HEK293 (cell line): ENCODE data around the gene PHF12.

Experiments used
- CTCF ChIA-PET: fragments of 350-600 bp; formaldehyde crosslinking; extraction: SDS; loops from one replicate; lab custom pipeline; 2021; ENCODE audit warnings: antibody characterized with exemption; lab: Yijun Ruan, JAX
- POLR2A ChIA-PET: fragments of 300-600 bp; formaldehyde crosslinking; extraction: SDS; loops from one replicate; lab custom pipeline; 2020; ENCODE audit warnings: antibody characterized with exemption, inconsistent platforms; lab: Yijun Ruan, JAX
- H3K27ac ChIP-seq: fragments of 200-500 bp; sonication (Bioruptor generic); 2 replicates; pipeline ENCODE4 v1.5.1; 2014; ENCODE audit warnings: low read depth, low read length, control low read depth, inconsistent platforms; ENCODE audit errors: extremely low read depth
- H3K36me3 ChIP-seq, 2 experiments: fragments of 200-500 bp in 1 of 2; sonication (Bioruptor generic) in 1 of 2; 1 replicate in 1 of 2; 2 replicates in 1 of 2; pipeline ENCODE4 v1.5.1; 2014 to 2017; ENCODE audit warnings: inconsistent platforms in 2 of 2, low read length in 2 of 2; ENCODE audit not compliant: control insufficient read depth in 2 of 2, insufficient read depth in 1 of 2
- H3K4me1 ChIP-seq: fragments of 200-500 bp; sonication (Bioruptor generic); 2 replicates; pipeline ENCODE4 v1.5.1; 2014; ENCODE audit warnings: mild to moderate bottlenecking, low read length, inconsistent platforms; ENCODE audit not compliant: control insufficient read depth, insufficient read depth
- H3K4me3 ChIP-seq: 2 replicates; pipeline ENCODE4 v1.5.1; 2011; ENCODE audit warnings: low read depth, mild to moderate bottlenecking, control low read depth, low read length, moderate library complexity
- H3K9me3 ChIP-seq: fragments of 200-500 bp; sonication (Bioruptor generic); 2 replicates; pipeline ENCODE4 v1.5.1; 2014; ENCODE audit warnings: low read depth, low read length, inconsistent platforms; ENCODE audit not compliant: control insufficient read depth, insufficient read depth
- GLIS2 ChIP-seq: fragments of 450-650 bp; formaldehyde crosslinking; IDR thresholded peaks from 2 replicates; pipeline ENCODE4 v1.5.1; 2016; ENCODE audit warnings: missing biosample characterization, missing genetic modification characterization
- HIC1 ChIP-seq: fragments of 450-650 bp; formaldehyde crosslinking; IDR thresholded peaks from 2 replicates; pipeline ENCODE4 v1.5.1; 2016; ENCODE audit warnings: missing biosample characterization, missing genetic modification characterization
- MZF1 ChIP-seq: fragments of 450-650 bp; formaldehyde crosslinking; IDR thresholded peaks from 2 replicates; pipeline ENCODE4 v1.5.1; 2017; ENCODE audit warnings: missing biosample characterization, missing genetic modification characterization, borderline replicate concordance
- PRDM1 ChIP-seq: fragments of 450-650 bp; formaldehyde crosslinking; IDR thresholded peaks from 2 replicates; pipeline ENCODE4; 2016; ENCODE audit warnings: missing biosample characterization, missing genetic modification characterization
- RBAK ChIP-seq: fragments of 450-650 bp; formaldehyde crosslinking; IDR thresholded peaks from 2 replicates; pipeline ENCODE4 v1.5.1; 2016; ENCODE audit warnings: missing biosample characterization, missing genetic modification characterization
- REPIN1 ChIP-seq: fragments of 450-650 bp; formaldehyde crosslinking; IDR thresholded peaks from 2 replicates; pipeline ENCODE4 v1.5.1; 2017; ENCODE audit warnings: missing biosample characterization, missing genetic modification characterization, low read depth
- ZNF112 ChIP-seq: fragments of 450-650 bp; formaldehyde crosslinking; IDR thresholded peaks from 2 replicates; pipeline ENCODE4 v1.5.0; 2017; ENCODE audit warnings: missing biosample characterization, missing genetic modification characterization
- ZNF114 ChIP-seq: fragments of 450-650 bp; formaldehyde crosslinking; IDR thresholded peaks from 2 replicates; pipeline ENCODE4 v1.5.0; 2017; ENCODE audit warnings: missing biosample characterization, missing genetic modification characterization
- ZNF184 ChIP-seq: fragments of 450-650 bp; IDR thresholded peaks from 2 replicates; pipeline ENCODE4 v1.5.1; 2018; ENCODE audit warnings: missing biosample characterization, mild to moderate bottlenecking, missing genetic modification characterization
- ZNF239 ChIP-seq: fragments of 450-650 bp; formaldehyde crosslinking; IDR thresholded peaks from 2 replicates; pipeline ENCODE4 v1.5.1; 2016; ENCODE audit warnings: missing biosample characterization, missing genetic modification characterization
- ZNF292 ChIP-seq: fragments of 450-650 bp; formaldehyde crosslinking; IDR thresholded peaks from 2 replicates; pipeline ENCODE4 v1.5.1; 2016; ENCODE audit warnings: low read depth, missing biosample characterization, missing genetic modification characterization, borderline replicate concordance
- ZNF555 ChIP-seq: fragments of 450-650 bp; formaldehyde crosslinking; conservative IDR thresholded peaks from 2 replicates; pipeline ENCODE4 v1.5.1; 2017; ENCODE audit warnings: missing biosample characterization, mild to moderate bottlenecking, missing genetic modification characterization, inconsistent platforms
- ZNF76 ChIP-seq: fragments of 450-650 bp; formaldehyde crosslinking; IDR thresholded peaks from 2 replicates; pipeline ENCODE4; 2016; ENCODE audit warnings: low read depth, missing biosample characterization, missing genetic modification characterization, borderline replicate concordance
- TF ChIP-seq, protein P1 (sequence below): fragments of 450-650 bp; formaldehyde crosslinking; IDR thresholded peaks from 2 replicates; pipeline ENCODE4 v1.5.1; 2016; ENCODE audit warnings: missing biosample characterization, missing genetic modification characterization
- TF ChIP-seq, protein P2 (sequence below): fragments of 450-650 bp; formaldehyde crosslinking; IDR thresholded peaks from 2 replicates; pipeline ENCODE4; 2016; ENCODE audit warnings: missing biosample characterization, missing genetic modification characterization
- TF ChIP-seq, protein P3 (sequence below): fragments of 450-650 bp; formaldehyde crosslinking; IDR thresholded peaks from 2 replicates; pipeline ENCODE4 v1.5.1; 2016; ENCODE audit warnings: missing biosample characterization, missing genetic modification characterization, borderline replicate concordance

Gene PHF12

DNA sequence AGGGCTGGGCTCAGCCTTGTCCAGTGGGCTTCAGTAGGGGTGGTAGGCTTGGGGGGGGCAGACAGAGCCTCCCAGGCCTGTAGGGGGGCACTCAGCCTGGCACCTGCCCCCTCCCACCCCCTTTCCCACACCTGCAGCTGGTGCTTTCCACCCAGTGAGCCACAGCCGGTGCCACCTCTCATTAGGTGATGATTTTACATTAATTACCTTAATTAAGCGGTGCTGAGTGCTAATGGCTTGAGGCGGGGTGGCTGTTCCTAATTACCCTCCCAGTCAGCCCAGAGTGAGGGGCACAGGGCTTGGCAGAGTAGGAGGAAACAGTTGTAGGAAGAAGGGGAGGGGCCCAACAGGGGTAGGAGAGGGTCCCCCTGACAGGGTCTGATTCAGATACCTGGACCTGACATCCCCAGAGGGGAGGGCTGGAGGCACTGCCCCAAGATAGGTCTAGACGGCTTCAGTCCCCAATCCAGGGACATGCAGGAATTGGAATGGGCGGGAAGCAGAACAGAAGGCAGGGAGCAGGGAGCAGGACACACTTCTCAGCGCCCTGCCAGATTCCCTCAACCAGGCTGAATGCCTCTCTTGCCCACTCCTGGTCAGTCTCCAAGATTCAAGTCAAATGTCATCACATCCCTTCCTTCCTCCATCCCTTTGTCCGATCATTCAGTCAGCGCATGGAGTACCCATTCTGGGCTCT is 26.5 kb upstream of the PHF12 start:
- no peaks in the 10 kb centered on the region for H3K4me1 ChIP-seq
- H3K27ac ChIP-seq, result no peak overlapping the region

GRCh38 chr17:28975646-28976045 is 24.3 kb upstream of the PHF12 start:
- POLR2A ChIA-PET, result no interaction called here
- Histone ChIP-seq H3K4me1 (no peaks in the 10 kb centered on the region), H3K9me3 (no peaks in the 10 kb centered on the region), H3K27ac (no peak overlapping the region)
- TF ChIP-seq HIC1 (tag by site-specific recombination), result 0 out of 2 replicates have a peak, but pooled peaks have one; percentile 33
- TF ChIP-seq GLIS2, result no peak
- TF ChIP-seq, protein P1, sequence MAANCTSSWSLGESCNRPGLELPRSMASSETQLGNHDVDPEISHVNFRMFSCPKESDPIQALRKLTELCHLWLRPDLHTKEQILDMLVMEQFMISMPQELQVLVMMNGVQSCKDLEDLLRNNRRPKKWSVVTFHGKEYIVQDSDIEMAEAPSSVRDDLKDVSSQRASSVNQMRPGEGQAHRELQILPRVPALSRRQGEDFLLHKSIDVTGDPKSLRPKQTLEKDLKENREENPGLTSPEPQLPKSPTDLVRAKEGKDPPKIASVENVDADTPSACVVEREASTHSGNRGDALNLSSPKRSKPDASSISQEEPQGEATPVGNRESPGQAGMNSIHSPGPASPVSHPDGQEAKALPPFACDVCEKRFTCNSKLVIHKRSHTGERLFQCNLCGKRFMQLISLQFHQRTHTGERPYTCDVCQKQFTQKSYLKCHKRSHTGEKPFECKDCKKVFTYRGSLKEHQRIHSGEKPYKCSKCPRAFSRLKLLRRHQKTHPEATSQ (tag by site-specific recombination), result no peak
- TF ChIP-seq, all 188 proteins: peak for 1
- H3K36me3 ChIP-seq, result no peaks in the 10 kb centered on the region
- no peak overlapping the region for H3K4me3 ChIP-seq
- CTCF ChIA-PET, result interaction anchor here (1.0 kb wide), 1 partner anchor 141 kb away, joined by 3 read pairs; no protein-coding TSS in a partner anchor

More for the DNA sequence above, 26.5 kb upstream of the PHF12 start:
- H3K9me3 ChIP-seq, result no peaks in the 10 kb centered on the region
- H3K36me3 ChIP-seq, result no peaks in the 10 kb centered on the region
- TF ChIP-seq ZNF555 (tag by site-specific recombination) (no peak), PRDM1 (tag by site-specific recombination) (no peak), REPIN1 (tag by site-specific recombination) (no peak), ZNF114 (tag by site-specific recombination) (no peak), ZNF76 (no peak), ZNF292 (tag by site-specific recombination) (no peak), ZNF184 (tag by site-specific recombination) (no peak), RBAK (tag by site-specific recombination) (no peak), ZNF239 (tag by site-specific recombination) (no peak), ZNF112 (tag by site-specific recombination) (no peak), MZF1 (tag by site-specific recombination) (no peak)
- TF ChIP-seq, protein P2, sequence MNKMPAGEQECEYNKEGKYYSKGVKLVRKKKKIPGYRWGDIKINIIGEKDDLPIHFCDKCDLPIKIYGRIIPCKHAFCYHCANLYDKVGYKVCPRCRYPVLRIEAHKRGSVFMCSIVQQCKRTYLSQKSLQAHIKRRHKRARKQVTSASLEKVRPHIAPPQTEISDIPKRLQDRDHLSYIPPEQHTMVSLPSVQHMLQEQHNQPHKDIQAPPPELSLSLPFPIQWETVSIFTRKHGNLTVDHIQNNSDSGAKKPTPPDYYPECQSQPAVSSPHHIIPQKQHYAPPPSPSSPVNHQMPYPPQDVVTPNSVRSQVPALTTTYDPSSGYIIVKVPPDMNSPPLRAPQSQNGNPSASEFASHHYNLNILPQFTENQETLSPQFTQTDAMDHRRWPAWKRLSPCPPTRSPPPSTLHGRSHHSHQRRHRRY, result no peak
- TF ChIP-seq, protein P3, sequence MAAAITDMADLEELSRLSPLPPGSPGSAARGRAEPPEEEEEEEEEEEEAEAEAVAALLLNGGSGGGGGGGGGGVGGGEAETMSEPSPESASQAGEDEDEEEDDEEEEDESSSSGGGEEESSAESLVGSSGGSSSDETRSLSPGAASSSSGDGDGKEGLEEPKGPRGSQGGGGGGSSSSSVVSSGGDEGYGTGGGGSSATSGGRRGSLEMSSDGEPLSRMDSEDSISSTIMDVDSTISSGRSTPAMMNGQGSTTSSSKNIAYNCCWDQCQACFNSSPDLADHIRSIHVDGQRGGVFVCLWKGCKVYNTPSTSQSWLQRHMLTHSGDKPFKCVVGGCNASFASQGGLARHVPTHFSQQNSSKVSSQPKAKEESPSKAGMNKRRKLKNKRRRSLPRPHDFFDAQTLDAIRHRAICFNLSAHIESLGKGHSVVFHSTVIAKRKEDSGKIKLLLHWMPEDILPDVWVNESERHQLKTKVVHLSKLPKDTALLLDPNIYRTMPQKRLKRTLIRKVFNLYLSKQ (tag by site-specific recombination), result no peak
- no peak overlapping the region for H3K4me3 ChIP-seq
- ChIA-PET CTCF (interaction anchor here (0.5 to 1.8 kb wide), 5 partner anchors 25 to 245 kb away, joined by 3 to 5 read pairs (median 3); no protein-coding TSS in a partner anchor), POLR2A (no interaction called here)
